Activated CD8-positive, alpha-beta memory T cell treated with anti-CD3 and anti-CD28 coated beads, Interleukin-2, amount 10 ng/mL, durations not matched to agents 7 days and 5 days (primary cell): ENCODE data around the gene C5. TPM values are rescaled to one million over a fixed set of nuclear protein-coding genes. Genes with fewer than 3 reads are reported as not detected.

Experiments used
- ATAC-seq: fragments of 150-1000 bp; cut with Tn5 transposase; one replicate; pipeline ENCODE4 v1.10.0; 2021; ENCODE audit warnings: moderate library complexity
- CTCF ChIA-PET: fragments of 350-600 bp; sonication (Branson Sonifier 250); formaldehyde crosslinking; loops from one replicate; lab custom pipeline; 2021; ENCODE audit warnings: antibody characterized with exemption; lab: Charles Lee
- DNase-seq: peaks from one replicate; pipeline ENCODE4 v3.0.0-alpha.2; 2020
- H3K27ac Mint-ChIP-seq: one replicate; pipeline ENCODE4 v1.8.0; 2021; ENCODE audit warnings: mild to moderate bottlenecking, mixed read lengths
- H3K27me3 Mint-ChIP-seq: one replicate; pipeline ENCODE4 v1.8.0; 2021; ENCODE audit warnings: mixed read lengths
- H3K36me3 Mint-ChIP-seq: one replicate; pipeline ENCODE4 v1.8.0; 2021; ENCODE audit warnings: mild to moderate bottlenecking, mixed read lengths
- H3K4me1 Mint-ChIP-seq: one replicate; pipeline ENCODE4 v1.8.0; 2021; ENCODE audit warnings: mixed read lengths
- H3K4me3 Mint-ChIP-seq: one replicate; pipeline ENCODE4 v1.8.0; 2021; ENCODE audit warnings: mild to moderate bottlenecking, moderate library complexity, mixed read lengths
- H3K9me3 Mint-ChIP-seq: one replicate; pipeline ENCODE4 v1.8.0; 2022; ENCODE audit warnings: low read depth, mixed read lengths
- total RNA-seq, 2 experiments: library from RNA; stranded (reverse); gene quantifications; one replicate each; pipeline ENCODE4 v1.2.3, GENCODE V29; 2021

C5 gene
- total RNA-seq, 2 experiments from 2014 or later: 1.9 to 3.0 TPM

- CTCF ChIA-PET: interaction anchor here (0.9 to 2.7 kb wide), 11 partner anchors 10 to 176 kb away, joined by 3 to 14 read pairs (median 4); partner anchors contain the start of genes FBXW2 and PHF19
- ATAC-seq: no peak
- no peaks in the 10 kb centered on the region for H3K9me3 Mint-ChIP-seq
Observed at GRCh38 chr9:120932086-120932823, 117.8 kb downstream of the C5 start.

GRCh38 chr9:120931231-120932085 is 118.6 kb downstream of the C5 start:
- CTCF ChIA-PET: interaction anchor here (0.9 to 2.7 kb wide), 10 partner anchors 10 to 175 kb away, joined by 3 to 14 read pairs (median 4); partner anchors contain the start of genes FBXW2 and PHF19
- Mint-ChIP-seq H3K36me3 (peaks cover 2% of the 10 kb centered on the region), H3K9me3 (no peaks in the 10 kb centered on the region), H3K4me3 (peak overlapping the region; percentile 73), H3K27me3 (no peaks in the 10 kb centered on the region), H3K27ac (peak overlapping the region; percentile 100), H3K4me1 (peaks cover 87% of the 10 kb centered on the region)
- ATAC-seq (peak; percentile 46), DNase-seq (peak; percentile 78)

More at GRCh38 chr9:120932086-120932823, 117.8 kb downstream of the C5 start:
- Mint-ChIP-seq H3K27me3 (no peaks in the 10 kb centered on the region), H3K4me3 (peak overlapping the region; percentile 73), H3K27ac (peak overlapping the region; percentile 100), H3K36me3 (peaks cover 2% of the 10 kb centered on the region), H3K4me1 (peaks cover 85% of the 10 kb centered on the region)
- DNase-seq: no peak

- CTCF ChIA-PET: interaction anchor here (0.7 to 2.2 kb wide), 6 partner anchors 9 to 60 kb away, joined by 3 to 11 read pairs (median 5); partner anchors contain the start of gene PHF19
Observed at GRCh38 chr9:120929229-120929791, 120.8 kb downstream of the C5 start.

GRCh38 chr9:120928483-120929228 is 121.4 kb downstream of the C5 start:
- H3K36me3 Mint-ChIP-seq: peaks cover 24% of the 10 kb centered on the region
- peak overlapping the region; percentile 92 for H3K4me3 Mint-ChIP-seq
- H3K9me3 Mint-ChIP-seq: no peaks in the 10 kb centered on the region
- ATAC-seq (peak; percentile 45), DNase-seq (peak; percentile 87)
- CTCF ChIA-PET: interaction anchor here (0.7 to 2.2 kb wide), 6 partner anchors 9 to 59 kb away, joined by 3 to 11 read pairs (median 5); partner anchors contain the start of gene PHF19
- peaks cover 77% of the 10 kb centered on the region for H3K4me1 Mint-ChIP-seq
- no peaks in the 10 kb centered on the region for H3K27me3 Mint-ChIP-seq
- H3K27ac Mint-ChIP-seq: peak overlapping the region; percentile 100

More at GRCh38 chr9:120929229-120929791, 120.8 kb downstream of the C5 start:
- peaks cover 77% of the 10 kb centered on the region for H3K4me1 Mint-ChIP-seq
- no peaks in the 10 kb centered on the region for H3K27me3 Mint-ChIP-seq
- H3K9me3 Mint-ChIP-seq: no peaks in the 10 kb centered on the region
- ATAC-seq: no peak
- no peak for DNase-seq
- peak overlapping the region; percentile 70 for H3K4me3 Mint-ChIP-seq
- peaks cover 17% of the 10 kb centered on the region for H3K36me3 Mint-ChIP-seq
- peak overlapping the region; percentile 94 for H3K27ac Mint-ChIP-seq

- Mint-ChIP-seq H3K36me3 (peaks cover 30% of the 10 kb centered on the region), H3K4me1 (peaks cover 77% of the 10 kb centered on the region), H3K9me3 (no peaks in the 10 kb centered on the region), H3K27me3 (no peaks in the 10 kb centered on the region), H3K27ac (peak overlapping the region; percentile 100), H3K4me3 (peak overlapping the region; percentile 92)
- CTCF ChIA-PET: interaction anchor here (1.2 to 4.1 kb wide), 8 partner anchors 8 to 59 kb away, joined by 3 to 22 read pairs (median 10); partner anchors contain the start of gene PHF19
- DNase-seq (no peak), ATAC-seq (no peak)
Observed at GRCh38 chr9:120928015-120928482, 122.0 kb downstream of the C5 start.

GRCh38 chr9:120927269-120928014 is 122.6 kb downstream of the C5 start:
- ATAC-seq: no peak
- Mint-ChIP-seq H3K4me3 (peak overlapping the region; percentile 92), H3K9me3 (no peaks in the 10 kb centered on the region), H3K4me1 (peaks cover 77% of the 10 kb centered on the region), H3K27me3 (no peaks in the 10 kb centered on the region), H3K27ac (peak overlapping the region; percentile 100), H3K36me3 (peaks cover 36% of the 10 kb centered on the region)
- CTCF ChIA-PET: interaction anchor here (0.8 to 4.1 kb wide), 10 partner anchors 9 to 58 kb away, joined by 3 to 22 read pairs (median 8); partner anchors contain the start of gene PHF19
- no peak for DNase-seq

- DNase-seq (peak; percentile 73), ATAC-seq (peak; percentile 21)
- H3K27me3 Mint-ChIP-seq: no peaks in the 10 kb centered on the region
- peaks cover 46% of the 10 kb centered on the region for H3K36me3 Mint-ChIP-seq
- peak within 1 kb of the TSS; percentile 100 for H3K27ac Mint-ChIP-seq
- H3K4me1 Mint-ChIP-seq: peaks cover 75% of the 10 kb centered on the region
- CTCF ChIA-PET: interaction anchor here (0.8 to 4.1 kb wide), 17 partner anchors 8 to 170 kb away, joined by 3 to 22 read pairs (median 7); partner anchors contain the start of gene PHF19
- H3K9me3 Mint-ChIP-seq: no peaks in the 10 kb centered on the region
- peak within 1 kb of the TSS; percentile 92 for H3K4me3 Mint-ChIP-seq
Observed at GRCh38 chr9:120926397-120926928, 123.6 kb downstream of the C5 start, which contains the start of gene TRAF1. Gene TRAF1 (minus strand): TSS chr9:120926796. CDS start chr9:120926075, 721 bp downstream.

GRCh38 chr9:120925535-120926396 is 124.3 kb downstream of the C5 start:
- Mint-ChIP-seq H3K4me3 (peak overlapping the region; percentile 92), H3K9me3 (no peaks in the 10 kb centered on the region), H3K27me3 (no peaks in the 10 kb centered on the region), H3K27ac (peak overlapping the region; percentile 100), H3K36me3 (peaks cover 51% of the 10 kb centered on the region), H3K4me1 (peaks cover 73% of the 10 kb centered on the region)
- CTCF ChIA-PET: interaction anchor here (1.0 to 4.1 kb wide), 14 partner anchors 9 to 170 kb away, joined by 3 to 22 read pairs (median 8); partner anchors contain the start of gene PHF19
- DNase-seq (peak; percentile 85), ATAC-seq (peak; percentile 43)

- H3K27ac Mint-ChIP-seq: peak overlapping the region; percentile 100
- peak overlapping the region; percentile 92 for H3K4me3 Mint-ChIP-seq
- peaks cover 76% of the 10 kb centered on the region for H3K4me1 Mint-ChIP-seq
- H3K36me3 Mint-ChIP-seq: peaks cover 59% of the 10 kb centered on the region
- CTCF ChIA-PET: interaction anchor here (0.7 to 4.1 kb wide), 10 partner anchors 8 to 88 kb away, joined by 3 to 22 read pairs (median 9); partner anchors contain the start of gene PHF19
- DNase-seq (no peak), ATAC-seq (no peak)
- no peaks in the 10 kb centered on the region for H3K27me3 Mint-ChIP-seq
- H3K9me3 Mint-ChIP-seq: no peaks in the 10 kb centered on the region
Observed at GRCh38 chr9:120924698-120925534, 125.2 kb downstream of the C5 start.
